Loucy (cell line): ENCODE results near the gene STX18.

Experiments
- H2AFZ ChIP-seq: fragments of 200-600 bp; sonication (generic); 2 replicates; pipeline ENCODE4 v1.6.0; 2016; ENCODE audit warnings: antibody characterized with exemption, mild to moderate bottlenecking, low read length, moderate library complexity
- H3F3A ChIP-seq: fragments of 200-600 bp; 2 replicates; pipeline ENCODE4 v1.6.0; 2016; ENCODE audit warnings: antibody characterized with exemption, low read depth, mild to moderate bottlenecking
- H3K27me3 ChIP-seq: fragments of 200-600 bp; sonication (generic); 2 replicates; pipeline ENCODE4 v1.6.1; 2014; ENCODE audit warnings: low read length, mild to moderate bottlenecking; ENCODE audit not compliant: insufficient read depth, poor library complexity, severe bottlenecking
- H3K36me3 ChIP-seq: fragments of 200-600 bp; sonication (generic); 2 replicates; pipeline ENCODE4 v1.6.1; 2016; ENCODE audit warnings: low read length; ENCODE audit not compliant: insufficient read depth
- H3K4me1 ChIP-seq: fragments of 200-600 bp; sonication (generic); 2 replicates; pipeline ENCODE4 v1.5.1; 2014; ENCODE audit warnings: low read length, mild to moderate bottlenecking; ENCODE audit not compliant: insufficient read depth, poor library complexity, severe bottlenecking
- H3K4me2 ChIP-seq: fragments of 200-600 bp; sonication (generic); 2 replicates; pipeline ENCODE4 v1.6.0; 2014; ENCODE audit warnings: antibody characterized with exemption, low read length, low read depth, mild to moderate bottlenecking; ENCODE audit not compliant: poor library complexity, severe bottlenecking
- H3K4me3 ChIP-seq: fragments of 200-600 bp; sonication (generic); 2 replicates; pipeline ENCODE4 v1.5.1; 2014; ENCODE audit warnings: low read length, mild to moderate bottlenecking, mixed read lengths; ENCODE audit not compliant: poor library complexity, severe bottlenecking
- H3K79me2 ChIP-seq: fragments of 200-600 bp; sonication (generic); 2 replicates; pipeline ENCODE4 v1.6.1; 2014; ENCODE audit warnings: low read length; ENCODE audit not compliant: insufficient read depth
- H3K9ac ChIP-seq: fragments of 200-600 bp; sonication (generic); 2 replicates; pipeline ENCODE4 v1.6.0; 2014; ENCODE audit warnings: mild to moderate bottlenecking, low read depth, low read length, moderate library complexity; ENCODE audit not compliant: poor library complexity, severe bottlenecking
- H3K9me2 ChIP-seq: fragments of 200-600 bp; sonication (generic); replicated peaks from 2 replicates; pipeline ENCODE4 v1.6.1; 2016; ENCODE audit warnings: low read depth, low read length, mixed read lengths
- H3K9me3 ChIP-seq: fragments of 200-600 bp; sonication (generic); 2 replicates; pipeline ENCODE4 v1.6.1; 2014; ENCODE audit warnings: mild to moderate bottlenecking, antibody characterized with exemption, low read length, low read depth; ENCODE audit not compliant: insufficient read depth
- H4K20me1 ChIP-seq: fragments of 200-600 bp; sonication (generic); 2 replicates; pipeline ENCODE4 v1.6.0; 2014; ENCODE audit warnings: antibody characterized with exemption, low read length, mild to moderate bottlenecking; ENCODE audit not compliant: insufficient read depth, poor library complexity, severe bottlenecking
- EZH2phosphoT487 ChIP-seq: fragments of 200-600 bp; IDR thresholded peaks from 2 replicates; pipeline ENCODE4 v1.6.1; 2018; ENCODE audit warnings: antibody characterized with exemption, mild to moderate bottlenecking, moderate library complexity, borderline replicate concordance
- TF ChIP-seq, protein P1 (sequence below): fragments of 200-600 bp; sonication (generic); conservative IDR thresholded peaks from 2 replicates; pipeline ENCODE4 v1.5.1; 2014; ENCODE audit warnings: mild to moderate bottlenecking, antibody characterized with exemption, low read length

STX18 gene

GRCh38 chr4:4474476-4474875 is 67.4 kb downstream of the STX18 start:
- Histone ChIP-seq H3K9me2 (no peaks in the 10 kb centered on the region), H3K27me3 (no peaks in the 10 kb centered on the region), H3K4me3 (no peak overlapping the region), H3F3A (no peaks in the 10 kb centered on the region), H2AFZ (no peak overlapping the region), H3K9me3 (no peaks in the 10 kb centered on the region), H4K20me1 (no peaks in the 10 kb centered on the region), H3K36me3 (peaks cover 19% of the 10 kb centered on the region; the same call in 1 of the 2 replicates), H3K79me2 (no peaks in the 10 kb centered on the region; the same call in 1 of the 2 replicates), H3K4me2 (no peak overlapping the region), H3K4me1 (no peaks in the 10 kb centered on the region), H3K9ac (no peak overlapping the region)
- TF ChIP-seq EZH2phosphoT487, result no peak
- TF ChIP-seq, protein P1, sequence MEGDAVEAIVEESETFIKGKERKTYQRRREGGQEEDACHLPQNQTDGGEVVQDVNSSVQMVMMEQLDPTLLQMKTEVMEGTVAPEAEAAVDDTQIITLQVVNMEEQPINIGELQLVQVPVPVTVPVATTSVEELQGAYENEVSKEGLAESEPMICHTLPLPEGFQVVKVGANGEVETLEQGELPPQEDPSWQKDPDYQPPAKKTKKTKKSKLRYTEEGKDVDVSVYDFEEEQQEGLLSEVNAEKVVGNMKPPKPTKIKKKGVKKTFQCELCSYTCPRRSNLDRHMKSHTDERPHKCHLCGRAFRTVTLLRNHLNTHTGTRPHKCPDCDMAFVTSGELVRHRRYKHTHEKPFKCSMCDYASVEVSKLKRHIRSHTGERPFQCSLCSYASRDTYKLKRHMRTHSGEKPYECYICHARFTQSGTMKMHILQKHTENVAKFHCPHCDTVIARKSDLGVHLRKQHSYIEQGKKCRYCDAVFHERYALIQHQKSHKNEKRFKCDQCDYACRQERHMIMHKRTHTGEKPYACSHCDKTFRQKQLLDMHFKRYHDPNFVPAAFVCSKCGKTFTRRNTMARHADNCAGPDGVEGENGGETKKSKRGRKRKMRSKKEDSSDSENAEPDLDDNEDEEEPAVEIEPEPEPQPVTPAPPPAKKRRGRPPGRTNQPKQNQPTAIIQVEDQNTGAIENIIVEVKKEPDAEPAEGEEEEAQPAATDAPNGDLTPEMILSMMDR, result no peak

DNA sequence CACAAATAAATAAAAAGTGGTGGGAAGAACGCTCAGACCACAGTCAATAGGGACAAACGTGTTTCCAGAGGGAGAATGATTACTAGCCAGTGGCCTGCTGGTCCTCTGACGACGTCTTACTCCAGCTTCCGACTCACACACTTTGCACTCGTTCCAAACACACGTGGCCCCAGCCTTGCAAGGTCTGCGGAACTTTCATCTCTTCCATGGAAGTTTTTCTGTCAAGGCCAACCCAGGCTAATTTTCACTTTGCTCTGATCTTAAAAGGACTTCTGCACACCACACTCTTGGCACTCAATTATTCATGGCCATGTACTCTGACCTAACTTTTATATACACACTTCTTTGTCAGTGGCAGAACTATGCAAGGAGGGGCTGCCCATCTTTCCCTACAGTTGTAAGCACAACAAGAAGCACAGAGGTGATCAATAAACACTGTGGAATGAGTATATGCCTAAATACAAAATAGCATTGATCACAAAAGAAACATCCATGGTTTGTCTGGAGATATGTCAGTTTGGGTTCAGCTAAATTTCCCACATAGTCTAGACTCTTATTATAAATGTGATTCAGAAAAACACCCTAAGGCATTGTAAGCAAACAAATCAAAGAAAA is 69.4 kb downstream of the STX18 start:
- Histone ChIP-seq H3K4me2 (no peak overlapping the region), H3K9me3 (no peaks in the 10 kb centered on the region), H3K79me2 (no peaks in the 10 kb centered on the region; the same call in 1 of the 2 replicates), H3K36me3 (peaks cover 36% of the 10 kb centered on the region; the same call in 1 of the 2 replicates), H3K27me3 (no peaks in the 10 kb centered on the region), H3F3A (no peaks in the 10 kb centered on the region), H3K4me3 (no peak overlapping the region), H3K9ac (no peak overlapping the region), H3K9me2 (no peaks in the 10 kb centered on the region), H4K20me1 (no peaks in the 10 kb centered on the region), H3K4me1 (no peaks in the 10 kb centered on the region), H2AFZ (no peak overlapping the region)
- TF ChIP-seq, protein P1, result no peak
- no peak for TF ChIP-seq EZH2phosphoT487

GRCh38 chr4:4471195-4471594 is 70.7 kb downstream of the STX18 start:
- H2AFZ ChIP-seq, result no peak overlapping the region
- H3F3A ChIP-seq, result no peaks in the 10 kb centered on the region
- TF ChIP-seq, protein P1, result no peak
- TF ChIP-seq EZH2phosphoT487, result no peak
- H3K27me3 ChIP-seq, result no peaks in the 10 kb centered on the region
- H3K9me2 ChIP-seq, result no peaks in the 10 kb centered on the region
- peaks cover 49% of the 10 kb centered on the region; the same call in 1 of the 2 replicates for H3K36me3 ChIP-seq
- no peaks in the 10 kb centered on the region for H3K9me3 ChIP-seq
- H3K79me2 ChIP-seq, result no peaks in the 10 kb centered on the region; the same call in 1 of the 2 replicates
- no peak overlapping the region for H3K4me3 ChIP-seq
- H3K4me1 ChIP-seq, result no peaks in the 10 kb centered on the region
- H3K4me2 ChIP-seq, result no peak overlapping the region
- H3K9ac ChIP-seq, result no peak overlapping the region
- H4K20me1 ChIP-seq, result no peaks in the 10 kb centered on the region
